NCI-H1436 treated with DMSO at 0.1 percent for 48 hours (cell line): Measurements from ENCODE around the gene PDGFB.

ENCODE experiments used
- DNase-seq: peaks from one replicate; lab custom pipeline; 2025; lab: John Stamatoyannopoulos, UW

PDGFB gene

GRCh38 chr22:39276440-39277141 is 31.8 kb upstream of the PDGFB start:
- DNase-seq = no peak

- no peak for DNase-seq
These were observed 31.1 kb upstream of the PDGFB start for GRCh38 chr22:39275814-39276439.

DNA sequence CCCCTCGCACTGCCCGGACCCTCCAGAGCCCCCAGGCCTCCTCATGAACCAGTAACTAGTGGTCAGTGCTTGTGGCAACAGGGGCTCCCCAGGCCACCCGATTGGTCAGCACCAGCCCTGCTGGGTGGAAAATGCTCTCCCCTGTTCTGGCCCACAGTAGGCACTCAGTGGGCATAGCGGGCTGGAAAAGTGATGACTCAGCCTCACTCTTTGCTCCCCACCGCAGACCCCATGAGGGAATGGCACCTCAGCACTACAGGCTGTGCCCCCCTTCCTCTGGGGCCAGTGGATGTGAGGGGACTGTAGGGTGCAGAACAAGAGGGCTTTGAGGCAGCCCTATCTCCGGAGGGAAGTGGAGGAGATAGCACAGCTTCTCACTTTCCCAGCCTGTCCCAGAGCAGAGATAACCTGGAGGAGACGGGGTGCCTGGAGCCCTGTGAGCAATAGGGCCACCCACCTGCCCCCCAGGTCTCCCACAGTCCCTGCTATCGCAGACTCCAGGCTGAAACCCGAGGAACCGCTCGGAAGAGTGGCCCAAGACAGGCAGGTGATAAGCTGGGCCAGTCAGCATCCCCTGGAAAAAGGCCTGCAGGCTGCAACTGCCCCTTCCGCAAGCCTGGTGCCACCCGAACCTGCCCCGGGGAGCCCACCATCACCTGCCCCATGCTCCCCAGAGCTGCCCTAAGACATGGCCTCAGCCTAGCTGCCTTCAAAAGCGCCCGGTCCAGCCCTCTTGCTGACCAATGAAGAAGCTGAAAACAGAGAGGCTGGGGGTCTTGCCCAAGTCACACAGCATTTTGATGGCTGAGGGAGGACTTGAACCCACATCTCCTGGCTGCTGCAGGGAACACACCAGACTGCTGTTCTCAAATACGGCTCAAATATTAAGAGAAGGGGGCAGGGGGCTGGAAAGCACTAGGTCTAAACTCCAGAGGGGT is 29.4 kb upstream of the PDGFB start:
- DNase-seq = no peak

- no peak for DNase-seq
These were observed 26.0 kb upstream of the PDGFB start for GRCh38 chr22:39270792-39271191.

DNA sequence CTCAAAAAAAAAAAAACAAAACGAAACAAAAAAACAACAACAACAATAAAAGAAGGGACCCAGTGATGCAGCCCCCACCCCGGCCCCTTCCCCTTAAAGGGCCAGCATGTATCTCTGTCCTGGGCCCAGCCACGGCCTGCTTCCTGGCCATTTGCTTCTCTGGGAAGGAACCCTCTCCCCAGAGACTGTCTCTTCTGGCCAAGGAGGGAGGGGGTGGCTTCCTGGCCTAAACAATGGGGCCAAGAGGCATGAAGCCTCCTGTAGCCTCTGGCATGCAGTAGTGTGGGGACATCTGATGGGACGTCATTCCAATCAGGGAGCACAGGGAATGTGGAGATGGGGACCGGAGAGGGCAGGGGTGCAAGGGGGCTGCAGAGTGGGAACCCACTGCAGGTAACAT is 25.5 kb upstream of the PDGFB start:
- DNase-seq = no peak

DNA sequence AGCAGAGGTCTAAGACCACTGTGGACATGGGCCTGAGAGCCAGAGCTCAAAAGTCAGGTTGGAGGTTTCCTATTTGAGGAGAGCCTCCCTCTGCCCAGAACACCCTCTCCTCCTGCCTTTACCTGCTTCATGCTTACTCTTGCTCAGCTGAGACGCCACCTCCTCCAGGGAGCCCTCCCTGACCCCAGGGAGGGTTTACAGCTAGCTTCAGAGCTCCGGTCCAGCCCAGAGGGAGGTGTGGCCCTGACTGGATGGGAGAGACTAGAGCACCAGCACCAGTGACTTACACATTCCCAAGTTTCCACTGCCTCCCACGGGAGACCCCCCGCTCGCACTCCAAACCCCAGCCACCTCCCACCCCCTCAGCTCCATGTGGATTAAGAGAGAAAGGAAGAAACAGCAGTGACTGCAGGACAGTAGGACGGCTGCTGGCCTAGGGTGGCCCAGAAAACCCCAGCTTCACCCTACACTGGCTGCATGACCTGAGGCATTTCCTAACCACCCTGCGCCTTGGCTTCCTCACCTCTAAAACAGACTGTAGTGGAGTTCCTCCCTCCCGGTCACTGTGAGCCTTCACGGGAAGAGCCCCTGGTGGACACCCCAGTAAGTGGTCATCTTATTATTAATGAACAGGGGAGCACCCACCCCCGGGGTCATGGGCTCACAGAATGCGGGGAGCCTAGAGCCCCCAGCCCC is 24.5 kb upstream of the PDGFB start:
- DNase-seq = no peak

DNA sequence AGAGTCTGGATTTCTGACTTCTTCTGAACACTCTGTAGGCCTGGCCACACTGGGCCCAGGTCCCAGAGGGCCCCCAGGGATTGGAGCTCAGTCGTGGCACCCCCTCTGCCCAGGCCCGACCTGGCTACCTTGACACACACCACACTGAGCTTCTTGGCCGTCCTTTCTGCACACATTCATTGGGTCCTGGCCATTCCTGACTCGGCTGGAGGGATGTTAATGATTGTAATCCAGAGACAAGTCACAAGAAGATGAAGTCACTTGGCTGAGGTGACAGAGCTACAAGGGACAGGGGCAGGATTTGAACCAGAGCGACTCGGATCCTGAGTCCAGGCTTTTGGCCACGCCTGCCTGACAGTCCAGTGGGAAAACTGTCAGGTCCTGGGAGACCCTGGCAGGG is 23.9 kb upstream of the PDGFB start:
- DNase-seq = no peak

- no peak for DNase-seq
These were observed 23.2 kb upstream of the PDGFB start for GRCh38 chr22:39267974-39268373.

DNA sequence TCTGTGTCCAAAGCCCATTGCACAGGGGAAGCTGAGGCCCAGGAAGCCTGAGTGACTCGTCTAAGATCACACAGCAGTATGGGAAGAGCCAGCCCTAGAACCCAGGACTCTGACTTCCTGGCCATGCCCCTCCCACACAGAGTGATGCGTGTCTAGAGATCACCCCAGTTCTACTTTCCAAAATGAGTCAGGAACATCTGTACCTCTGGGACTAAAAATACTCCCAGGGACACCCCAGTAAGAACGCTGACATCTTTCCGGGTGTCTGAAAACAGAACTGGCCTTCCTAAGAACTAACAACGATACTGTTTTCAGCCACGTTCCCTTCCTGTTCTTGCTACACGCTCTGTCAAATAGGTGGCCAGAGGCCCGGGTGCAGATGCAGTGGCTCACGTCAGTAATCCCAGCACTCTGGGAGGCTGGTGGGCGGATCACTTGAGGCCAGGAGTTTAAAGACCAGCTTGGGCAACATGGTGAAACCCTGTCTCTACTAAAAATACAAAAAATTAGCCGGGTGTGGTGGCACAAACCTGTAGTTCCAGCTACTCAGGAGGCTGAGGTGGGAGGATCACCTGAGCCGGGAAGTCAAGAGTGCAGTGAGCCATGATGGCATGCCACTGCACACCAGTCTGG is 21.7 kb upstream of the PDGFB start:
- DNase-seq = no peak

DNA sequence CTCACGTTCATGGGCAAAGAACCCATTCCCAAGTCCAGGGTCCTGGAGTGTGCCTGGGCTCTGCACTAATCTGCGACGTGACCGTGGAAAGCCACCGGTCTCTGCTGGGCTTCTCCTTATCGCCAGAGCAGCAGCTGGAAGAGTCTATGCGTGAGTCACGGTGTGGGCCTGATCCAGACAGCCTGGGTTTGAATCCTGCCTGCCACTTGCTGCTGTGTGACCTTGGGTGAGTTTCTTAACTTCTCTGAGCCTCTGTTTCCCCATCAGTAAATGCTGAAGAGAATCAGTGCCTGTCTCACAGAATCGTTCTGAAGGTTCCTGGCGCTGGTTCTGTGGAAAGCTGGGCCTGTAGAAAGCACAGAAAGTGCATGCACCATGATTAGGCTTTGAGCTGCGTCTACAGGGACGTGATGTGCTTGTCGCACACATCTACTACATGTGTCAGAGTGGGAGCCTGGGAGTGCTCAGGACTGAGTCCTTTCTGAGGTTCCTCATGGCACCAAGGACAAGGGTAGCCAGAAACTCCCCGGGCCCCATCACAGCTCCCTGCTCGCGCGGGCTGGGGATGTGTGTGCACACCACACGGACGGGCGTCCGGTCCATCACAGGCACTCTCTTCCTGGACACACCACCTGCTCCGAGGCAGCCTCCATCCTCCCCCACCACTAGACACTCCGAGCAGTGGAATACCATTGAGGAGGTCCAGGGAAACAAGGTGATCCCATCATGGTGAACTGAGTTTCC is 20.5 kb upstream of the PDGFB start:
- no peak for DNase-seq

DNA sequence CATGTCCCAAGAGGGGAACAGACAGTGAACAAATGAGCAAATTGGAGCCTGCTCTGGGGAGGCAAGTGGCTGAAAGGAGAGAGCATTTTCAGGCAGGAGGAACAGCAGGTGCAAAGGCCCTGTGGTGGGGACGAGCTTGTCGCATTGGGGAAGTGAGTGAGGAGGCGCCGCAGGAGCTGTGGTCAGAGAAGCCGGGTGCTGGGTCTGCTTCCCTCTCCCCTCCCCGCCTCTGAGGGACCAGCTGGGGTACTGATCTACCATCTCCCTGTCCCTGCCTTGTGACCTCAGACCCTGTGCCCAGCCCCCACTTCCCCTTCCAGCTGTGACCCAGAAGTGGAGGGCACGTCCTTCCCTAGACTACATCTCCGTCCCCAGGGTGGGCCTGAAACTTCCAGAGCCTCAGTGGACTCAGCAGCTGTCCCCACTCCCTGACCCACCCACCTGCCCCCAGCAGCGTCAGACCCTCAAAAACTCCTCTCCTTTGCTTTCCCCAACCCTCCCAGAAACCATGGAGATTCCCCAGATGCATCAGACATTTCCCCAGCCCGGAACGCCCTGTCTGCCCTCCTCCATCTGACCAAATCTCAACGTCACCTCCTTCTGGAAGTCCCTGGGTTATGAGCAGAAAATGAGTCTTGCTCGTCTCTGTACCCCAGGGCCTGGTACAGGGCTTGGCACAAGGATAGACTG is 19.7 kb upstream of the PDGFB start:
- no peak for DNase-seq

- no peak for DNase-seq
These were observed 19.0 kb upstream of the PDGFB start for GRCh38 chr22:39263626-39264348.

DNA sequence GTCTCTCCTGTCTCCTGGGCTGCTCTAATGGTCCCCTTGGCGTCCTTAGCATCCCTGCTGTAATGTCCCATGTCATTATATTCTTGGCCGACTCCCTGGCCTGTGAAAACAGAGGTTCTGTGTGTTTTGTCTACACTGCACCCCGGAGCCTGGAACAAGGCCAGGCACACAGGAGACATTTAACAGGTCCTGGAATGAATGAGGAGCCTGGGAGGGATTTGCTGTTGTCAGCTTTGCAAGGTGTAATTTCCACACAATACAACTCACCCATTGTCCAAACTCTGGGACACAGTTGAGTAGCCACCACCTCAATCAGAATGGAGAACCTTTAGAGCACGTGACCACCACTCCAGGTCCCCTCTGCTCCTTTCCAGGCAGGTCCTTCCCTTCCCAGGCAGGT is 14.9 kb upstream of the PDGFB start:
- no peak for DNase-seq

DNA sequence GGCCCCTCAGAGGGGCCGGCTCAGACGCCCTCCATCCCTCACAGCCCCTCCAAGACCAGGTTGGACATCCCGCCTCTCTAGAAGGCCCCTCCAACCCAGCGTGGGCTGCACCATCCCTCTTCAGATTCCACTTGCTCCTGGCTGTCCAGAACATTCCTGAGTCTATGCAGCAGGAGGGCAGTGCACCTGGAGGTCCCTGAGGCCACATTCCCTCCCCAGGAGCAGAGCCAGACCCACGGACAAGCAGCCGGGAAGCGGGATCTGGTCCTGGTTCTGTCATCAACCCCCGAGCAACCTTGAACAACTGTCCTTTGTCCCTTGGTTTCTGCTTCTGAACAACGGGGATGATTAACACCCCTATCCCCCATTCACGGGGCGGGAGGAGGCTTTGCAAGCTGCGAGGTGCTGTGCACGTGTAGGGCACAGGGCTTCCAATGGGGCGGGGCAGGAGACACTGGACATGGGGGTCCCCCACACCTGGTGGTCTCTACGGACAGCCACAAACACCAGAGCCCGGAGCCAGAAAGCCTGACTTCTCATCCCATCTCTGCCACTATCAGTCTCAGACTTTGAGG is 13.2 kb upstream of the PDGFB start:
- no peak for DNase-seq

- no peak for DNase-seq
These were observed 12.2 kb upstream of the PDGFB start for GRCh38 chr22:39256979-39257378.

- DNase-seq = no peak
These were observed 11.4 kb upstream of the PDGFB start for GRCh38 chr22:39256186-39256552.

GRCh38 chr22:39255449-39256185 is 10.8 kb upstream of the PDGFB start:
- no peak for DNase-seq

DNA sequence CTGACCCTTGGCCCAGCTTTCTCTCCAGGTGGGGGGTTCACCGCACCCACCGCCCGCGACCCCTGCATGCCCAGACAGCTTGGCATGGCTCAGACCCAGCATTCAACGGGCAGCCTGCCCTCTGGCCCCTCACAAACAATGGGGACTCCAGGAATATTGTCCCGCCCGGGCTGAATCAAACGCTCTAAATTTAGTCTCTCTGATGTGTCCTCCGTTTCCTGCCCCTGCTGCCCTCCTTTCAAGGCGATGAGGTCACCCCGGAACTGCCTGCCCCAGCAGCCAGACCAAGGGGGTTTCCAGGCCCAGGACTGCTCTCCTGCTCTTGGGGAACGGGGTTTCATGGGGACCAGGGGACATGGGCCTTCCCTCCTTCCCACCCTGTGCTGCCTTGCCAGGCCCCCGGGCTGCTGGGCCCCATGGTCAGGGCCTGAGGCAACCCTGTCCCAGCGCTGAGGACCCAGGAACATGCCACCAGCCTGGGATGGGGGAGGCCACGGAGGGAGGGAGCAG is 10.1 kb upstream of the PDGFB start:
- no peak for DNase-seq

- no peak for DNase-seq
These were observed 9.3 kb upstream of the PDGFB start for GRCh38 chr22:39254122-39254521.
